Naive thymus-derived CD4-positive, alpha-beta T cell (primary cell): ENCODE data around the gene ZMYND11. TPM values are rescaled to one million over a fixed set of nuclear protein-coding genes. Genes with fewer than 3 reads are reported as not detected.

Experiments
- ATAC-seq: fragments of 150-1000 bp; cut with Tn5 transposase; 2 replicates; pipeline ENCODE4 v1.10.0; 2021; ENCODE audit warnings: mild to moderate bottlenecking, moderate library complexity
- CTCF ChIA-PET: fragments of 350-600 bp; sonication (Branson Sonifier 250); formaldehyde crosslinking; loops from one replicate; lab custom pipeline; 2021; ENCODE audit warnings: antibody characterized with exemption; lab: Charles Lee
- POLR2A ChIA-PET: fragments of 350-600 bp; sonication (Branson Sonifier 250); formaldehyde crosslinking; loops from one replicate; lab custom pipeline; 2021; ENCODE audit warnings: antibody characterized with exemption, inconsistent platforms; lab: Charles Lee
- DNase-seq, 9 donors: peaks; one replicate each; pipeline versions ENCODE4 v3.0.0 to v3.0.0-alpha.2; 2020 to 2022; ENCODE audit warnings: mixed read lengths in 1 of 9
- H3K27ac ChIP-seq: one replicate; pipeline ENCODE4 v1.7.0; 2013; ENCODE audit warnings: mild to moderate bottlenecking, low read depth, low read length, moderate library complexity
- H3K27me3 ChIP-seq, 2 donors: one replicate each; pipeline ENCODE4 v1.7.0; 2013; ENCODE audit warnings: low read length in 2 of 2, mild to moderate bottlenecking in 2 of 2, moderate library complexity in 2 of 2; ENCODE audit not compliant: control insufficient read depth in 2 of 2, insufficient read depth in 2 of 2
- H3K36me3 ChIP-seq, 3 experiments: 1 replicate in 2 of 3; 2 replicates in 1 of 3; pipeline ENCODE4 v1.7.0; 2013; ENCODE audit warnings: low read length in 3 of 3, mild to moderate bottlenecking in 3 of 3, moderate library complexity in 1 of 3; ENCODE audit not compliant: insufficient read depth in 3 of 3, control insufficient read depth in 2 of 3
- H3K4me1 ChIP-seq, 2 donors: one replicate each; pipeline ENCODE4 v1.7.0; 2013; ENCODE audit warnings: low read length in 2 of 2, mild to moderate bottlenecking in 2 of 2, moderate library complexity in 1 of 2; ENCODE audit not compliant: control insufficient read depth in 2 of 2, insufficient read depth in 2 of 2
- H3K4me3 ChIP-seq: 2 replicates; pipeline ENCODE4 v1.7.0; 2013; ENCODE audit warnings: mild to moderate bottlenecking, low read length
- H3K9me3 ChIP-seq, 3 experiments: 1 replicate in 2 of 3; 2 replicates in 1 of 3; pipeline ENCODE4 v1.7.0; 2013; ENCODE audit warnings: low read length in 3 of 3; ENCODE audit not compliant: control insufficient read depth in 2 of 3
- H3K27ac Mint-ChIP-seq, 9 donors: one replicate each; pipeline ENCODE4 v1.8.0; 2020 to 2022; ENCODE audit warnings: mixed read lengths in 9 of 9, mild to moderate bottlenecking in 8 of 9, moderate library complexity in 5 of 9, inconsistent platforms in 2 of 9
- H3K27me3 Mint-ChIP-seq, 5 donors: one replicate each; pipeline ENCODE4 v1.8.0; 2021 to 2022; ENCODE audit warnings: mixed read lengths in 5 of 5, mild to moderate bottlenecking in 1 of 5
- H3K36me3 Mint-ChIP-seq, 5 donors: one replicate each; pipeline ENCODE4 v1.8.0; 2020 to 2022; ENCODE audit warnings: mixed read lengths in 5 of 5, mild to moderate bottlenecking in 3 of 5, inconsistent platforms in 1 of 5
- H3K4me1 Mint-ChIP-seq, 7 donors: one replicate each; pipeline ENCODE4 v1.8.0; 2020 to 2022; ENCODE audit warnings: mixed read lengths in 7 of 7, mild to moderate bottlenecking in 3 of 7, inconsistent platforms in 1 of 7
- H3K4me3 Mint-ChIP-seq, 10 donors: one replicate each; pipeline ENCODE4 v1.8.0; 2020 to 2022; ENCODE audit warnings: mild to moderate bottlenecking in 10 of 10, mixed read lengths in 10 of 10, moderate library complexity in 6 of 10, inconsistent platforms in 2 of 10
- H3K9me3 Mint-ChIP-seq, 11 donors: one replicate each; pipeline ENCODE4 v1.8.0; 2020 to 2022; ENCODE audit warnings: mixed read lengths in 11 of 11, mild to moderate bottlenecking in 4 of 11, inconsistent platforms in 1 of 11, moderate library complexity in 1 of 11
- intact Hi-C, 2 donors: fragments of 100-400 bp; cut with micrococcal nuclease; formaldehyde crosslinking; loops; one replicate each; pipeline ENCODE4 v1.15.1; 2023
- polyA plus RNA-seq, 2 donors: library from polyadenylated mRNA; unstranded; fragments of 300-500 nt; fragmentation: Illumina TruSeq; gene quantifications; one replicate each; pipeline ENCODE4 v1.2.3, GENCODE V29; 2021
- total RNA-seq, 6 experiments: library from RNA in 5 of 6; stranded (reverse) in 5 of 6; gene quantifications; 1 replicate in 5 of 6; 2 replicates in 1 of 6; pipeline ENCODE4 v1.2.3 and lab custom pipeline; 2021 to 2026

ZMYND11 gene
- total and polyA plus RNA-seq, 7 experiments from 2014 or later = 25.7 to 63.1 (median 41.9) TPM

DNA sequence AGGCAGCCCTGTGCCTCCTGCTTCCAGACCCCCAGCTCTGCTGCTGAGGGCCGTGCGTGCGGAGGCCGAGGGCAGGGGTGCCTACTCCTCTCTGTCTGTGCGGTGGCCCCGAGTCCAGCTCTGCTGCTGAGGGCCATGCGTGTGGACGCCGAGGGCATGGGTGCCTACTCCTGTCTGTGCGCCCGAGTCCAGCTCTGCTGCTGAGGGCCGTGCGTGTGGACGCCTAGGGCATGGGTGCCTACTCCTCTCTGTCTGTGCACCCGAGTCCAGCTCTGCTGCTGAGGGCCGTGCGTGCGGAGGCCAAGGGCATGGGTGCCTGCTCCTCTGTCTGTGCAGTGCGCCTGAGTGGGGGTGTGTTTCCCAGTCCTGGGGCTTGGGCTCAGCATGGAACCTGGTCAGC, 142.7 kb downstream of the ZMYND11 start:
- intact Hi-C loops = no loop called here
- POLR2A ChIA-PET = no interaction called here
- H3K4me1 ChIP-seq = no peaks in the 10 kb centered on the region
- no peaks in the 10 kb centered on the region for H3K9me3 ChIP-seq
- Mint-ChIP-seq H3K9me3 (no peaks in the 10 kb centered on the region), H3K4me3 (no peak overlapping the region), H3K27ac (no peak overlapping the region), H3K27me3 (no peaks in the 10 kb centered on the region), H3K36me3 (peaks cover 0 to 23% (median 5%) of the 10 kb centered on the region in 5 donors), H3K4me1 (peaks cover 0 to 3% (median 0%) of the 10 kb centered on the region in 7 donors)
- CTCF ChIA-PET = no interaction called here
- no peaks in the 10 kb centered on the region for H3K27me3 ChIP-seq
- H3K27ac ChIP-seq = no peak overlapping the region
- no peak for DNase-seq
- H3K36me3 ChIP-seq = peaks cover 0 to 5% (median 0%) of the 10 kb centered on the region in 3 experiments
- H3K4me3 ChIP-seq = no peak overlapping the region
- no peak for ATAC-seq

DNA sequence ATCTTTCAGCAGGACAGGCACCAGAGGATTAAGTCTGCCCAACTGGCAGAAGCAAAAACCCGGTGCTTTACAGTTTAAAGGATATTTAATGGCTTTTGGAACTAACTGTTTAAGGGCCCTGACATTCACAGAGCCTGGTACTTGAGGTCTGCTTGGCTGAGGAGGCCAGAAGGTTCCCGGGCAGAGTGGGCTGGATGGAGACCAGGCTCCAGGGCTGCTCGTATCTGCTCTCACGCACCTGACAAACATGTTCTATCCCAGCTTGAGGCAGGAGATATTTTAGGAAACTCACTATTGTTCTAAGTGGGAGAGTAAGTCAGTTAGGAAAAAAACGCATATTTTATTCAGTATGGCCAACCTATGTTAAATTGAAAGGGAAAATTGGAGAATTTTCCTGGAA, 143.5 kb downstream of the ZMYND11 start:
- CTCF ChIA-PET = no interaction called here

DNA sequence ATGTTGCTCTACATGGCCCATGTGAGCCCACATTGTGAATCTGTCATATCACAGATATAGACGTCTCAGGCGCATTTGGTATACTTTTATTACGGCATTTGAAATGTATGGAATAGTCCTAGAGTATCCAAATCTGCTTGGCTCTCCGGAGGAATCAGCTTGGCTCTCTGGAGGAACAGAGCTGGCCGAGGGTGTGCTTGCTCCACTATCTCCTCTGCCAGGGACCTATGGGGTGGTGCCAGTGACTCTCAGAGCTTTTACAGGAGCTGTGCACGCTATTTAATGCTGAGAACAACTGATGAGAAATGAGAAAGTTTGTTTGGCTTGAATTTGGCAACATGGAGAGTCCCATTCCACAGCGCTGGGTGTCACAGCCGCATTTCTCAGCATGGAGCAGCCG, 144.0 kb downstream of the ZMYND11 start:
- H3K36me3 ChIP-seq = peaks cover 0 to 5% (median 0%) of the 10 kb centered on the region in 3 experiments
- no peak overlapping the region for H3K4me3 ChIP-seq
- no peaks in the 10 kb centered on the region for H3K27me3 ChIP-seq
- H3K36me3 Mint-ChIP-seq = peaks cover 1 to 30% (median 5%) of the 10 kb centered on the region in 5 donors
- ATAC-seq = no peak
- no peaks in the 10 kb centered on the region for H3K9me3 Mint-ChIP-seq
- intact Hi-C loops = no loop called here
- no peaks in the 10 kb centered on the region for H3K4me1 ChIP-seq
- no peak overlapping the region for H3K27ac Mint-ChIP-seq
- H3K9me3 ChIP-seq = no peaks in the 10 kb centered on the region
- H3K27ac ChIP-seq = no peak overlapping the region
- DNase-seq = no peak
- peaks cover 0 to 12% (median 0%) of the 10 kb centered on the region in 7 donors for H3K4me1 Mint-ChIP-seq
- CTCF ChIA-PET = no interaction called here
- POLR2A ChIA-PET = no interaction called here
- H3K27me3 Mint-ChIP-seq = no peaks in the 10 kb centered on the region
- no peak overlapping the region for H3K4me3 Mint-ChIP-seq

More for the DNA sequence above, 143.5 kb downstream of the ZMYND11 start:
- Histone ChIP-seq H3K4me3 (no peak overlapping the region), H3K36me3 (peaks cover 0 to 5% (median 0%) of the 10 kb centered on the region in 3 experiments), H3K27ac (no peak overlapping the region), H3K4me1 (no peaks in the 10 kb centered on the region), H3K9me3 (no peaks in the 10 kb centered on the region), H3K27me3 (no peaks in the 10 kb centered on the region)
- H3K4me1 Mint-ChIP-seq = peaks cover 0 to 8% (median 0%) of the 10 kb centered on the region in 7 donors
- intact Hi-C loops = no loop called here
- H3K27me3 Mint-ChIP-seq = no peaks in the 10 kb centered on the region
- POLR2A ChIA-PET = no interaction called here
- no peak overlapping the region for H3K27ac Mint-ChIP-seq
- no peak for DNase-seq
- H3K4me3 Mint-ChIP-seq = no peak overlapping the region
- no peak for ATAC-seq
- peaks cover 0 to 27% (median 5%) of the 10 kb centered on the region in 5 donors for H3K36me3 Mint-ChIP-seq
- no peaks in the 10 kb centered on the region for H3K9me3 Mint-ChIP-seq

DNA sequence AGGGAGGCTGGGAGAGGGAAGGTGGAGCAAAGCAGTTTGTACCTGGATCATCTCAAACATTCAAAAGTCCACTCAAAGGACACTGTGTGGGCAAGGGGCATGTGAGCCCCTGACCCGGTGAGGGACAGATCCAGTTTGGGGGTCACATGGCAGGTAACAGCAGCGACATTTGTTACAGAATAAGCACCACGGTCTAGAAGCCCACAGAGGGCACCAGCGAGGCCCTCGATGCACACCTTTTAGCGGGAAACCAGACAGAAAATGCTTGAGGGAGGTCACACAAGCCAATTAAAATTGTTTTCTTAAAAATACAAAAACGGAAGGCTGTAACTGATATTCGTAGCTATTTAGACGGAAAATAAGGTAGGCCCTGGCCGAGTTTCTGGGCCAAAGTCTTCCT, 144.4 kb downstream of the ZMYND11 start:
- Mint-ChIP-seq H3K36me3 (peaks cover 3 to 30% (median 5%) of the 10 kb centered on the region in 5 donors), H3K4me3 (no peak overlapping the region), H3K4me1 (peaks cover 0 to 14% (median 0%) of the 10 kb centered on the region in 7 donors), H3K9me3 (no peaks in the 10 kb centered on the region), H3K27me3 (no peaks in the 10 kb centered on the region), H3K27ac (no peak overlapping the region)
- intact Hi-C loops = no loop called here
- H3K36me3 ChIP-seq = peaks cover 0 to 5% (median 0%) of the 10 kb centered on the region in 3 experiments
- H3K4me1 ChIP-seq = no peaks in the 10 kb centered on the region
- no peaks in the 10 kb centered on the region for H3K27me3 ChIP-seq
- no peaks in the 10 kb centered on the region for H3K9me3 ChIP-seq
- H3K27ac ChIP-seq = no peak overlapping the region
- POLR2A ChIA-PET = no interaction called here
- no peak overlapping the region for H3K4me3 ChIP-seq
- DNase-seq = no peak
- CTCF ChIA-PET = no interaction called here
- no peak for ATAC-seq

DNA sequence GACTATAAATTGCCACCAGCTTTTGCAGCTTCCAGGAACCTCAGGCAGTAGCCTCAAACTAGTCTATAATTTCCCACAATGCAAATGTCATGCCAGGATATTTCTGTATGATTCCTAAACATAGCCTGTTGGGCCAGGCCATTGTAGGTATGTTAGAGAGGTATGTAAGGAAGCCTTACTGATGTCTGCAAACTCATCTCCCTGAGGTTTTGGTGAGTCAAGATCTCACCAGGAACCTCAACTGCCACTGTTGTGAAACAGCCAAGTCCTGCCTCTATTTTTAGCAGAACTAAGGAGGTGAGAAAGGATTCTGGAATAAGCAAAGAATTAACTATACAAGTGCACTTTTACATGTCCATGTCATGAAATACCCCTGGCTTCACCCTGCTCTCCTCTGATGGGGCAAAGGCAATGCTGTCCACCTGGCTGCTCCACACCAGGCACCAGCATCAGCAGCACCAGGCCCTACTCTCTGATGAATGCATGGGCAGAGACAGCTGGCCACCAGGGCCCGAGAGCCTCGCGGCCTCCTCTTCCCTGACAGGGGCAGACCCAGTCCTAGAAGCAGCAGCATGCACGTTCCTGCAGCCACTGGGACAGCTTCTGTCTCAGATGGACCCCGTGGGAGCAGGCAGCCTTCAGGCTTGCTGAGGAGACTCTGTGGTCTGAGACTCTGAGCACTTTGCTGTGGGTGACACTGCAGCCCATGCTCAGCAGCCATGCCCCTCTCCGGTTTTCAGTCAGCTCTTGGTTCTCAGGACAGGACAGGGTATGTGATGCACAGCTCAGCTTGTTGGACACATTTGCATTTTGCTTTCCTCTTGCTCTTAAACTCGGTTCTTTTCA, 147.3 kb downstream of the ZMYND11 start:
- H3K9me3 Mint-ChIP-seq = no peaks in the 10 kb centered on the region
- Histone ChIP-seq H3K36me3 (peaks cover 0 to 11% (median 0%) of the 10 kb centered on the region in 3 experiments), H3K27ac (no peak overlapping the region), H3K9me3 (no peaks in the 10 kb centered on the region), H3K27me3 (no peaks in the 10 kb centered on the region), H3K4me3 (no peak overlapping the region), H3K4me1 (no peaks in the 10 kb centered on the region)
- intact Hi-C loops = no loop called here
- ChIA-PET CTCF (no interaction called here), POLR2A (no interaction called here)
- H3K4me3 Mint-ChIP-seq = no peak overlapping the region
- no peaks in the 10 kb centered on the region for H3K27me3 Mint-ChIP-seq
- H3K27ac Mint-ChIP-seq = no peak overlapping the region
- peaks cover 3 to 33% (median 11%) of the 10 kb centered on the region in 5 donors for H3K36me3 Mint-ChIP-seq
- peaks cover 0 to 14% (median 0%) of the 10 kb centered on the region in 7 donors for H3K4me1 Mint-ChIP-seq
- no peak for DNase-seq
- no peak for ATAC-seq

DNA sequence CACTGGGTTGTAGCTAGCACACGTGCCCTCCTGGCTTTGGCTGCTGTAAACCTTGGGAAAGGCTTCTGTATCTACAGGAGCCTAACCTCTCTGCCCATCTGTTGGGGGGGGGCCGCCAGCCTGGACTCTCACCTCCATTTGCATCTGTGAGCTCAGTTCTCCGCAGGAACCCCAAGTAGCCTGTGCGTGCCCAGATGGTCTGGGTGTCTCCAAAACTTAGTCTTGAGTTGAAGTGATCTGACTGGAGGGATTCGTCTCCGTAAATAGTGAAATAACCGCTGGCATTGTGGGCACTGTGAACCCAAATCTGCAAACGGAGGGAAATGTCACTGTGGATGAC, 147.9 kb downstream of the ZMYND11 start:
- peaks cover 0 to 11% (median 0%) of the 10 kb centered on the region in 3 experiments for H3K36me3 ChIP-seq
- no peak for ATAC-seq
- intact Hi-C loops = no loop called here
- Mint-ChIP-seq H3K27ac (no peak overlapping the region), H3K36me3 (peaks cover 3 to 34% (median 11%) of the 10 kb centered on the region in 5 donors), H3K4me3 (no peak overlapping the region), H3K9me3 (no peaks in the 10 kb centered on the region), H3K27me3 (no peaks in the 10 kb centered on the region), H3K4me1 (peaks cover 0 to 14% (median 0%) of the 10 kb centered on the region in 7 donors)
- no peaks in the 10 kb centered on the region for H3K9me3 ChIP-seq
- DNase-seq = no peak
- H3K27ac ChIP-seq = no peak overlapping the region
- H3K4me1 ChIP-seq = no peaks in the 10 kb centered on the region
- ChIA-PET POLR2A (no interaction called here), CTCF (no interaction called here)
- H3K4me3 ChIP-seq = no peak overlapping the region
- H3K27me3 ChIP-seq = no peaks in the 10 kb centered on the region
